NOMO-1 (cell line): ENCODE data around the gene ZNF667.

Source experiments
- DNase-seq, 2 experiments: peaks; one replicate each; lab custom pipeline; 2025; ENCODE audit not compliant: unreplicated experiment in 2 of 2; lab: John Stamatoyannopoulos, UW

ZNF667 gene

DNA sequence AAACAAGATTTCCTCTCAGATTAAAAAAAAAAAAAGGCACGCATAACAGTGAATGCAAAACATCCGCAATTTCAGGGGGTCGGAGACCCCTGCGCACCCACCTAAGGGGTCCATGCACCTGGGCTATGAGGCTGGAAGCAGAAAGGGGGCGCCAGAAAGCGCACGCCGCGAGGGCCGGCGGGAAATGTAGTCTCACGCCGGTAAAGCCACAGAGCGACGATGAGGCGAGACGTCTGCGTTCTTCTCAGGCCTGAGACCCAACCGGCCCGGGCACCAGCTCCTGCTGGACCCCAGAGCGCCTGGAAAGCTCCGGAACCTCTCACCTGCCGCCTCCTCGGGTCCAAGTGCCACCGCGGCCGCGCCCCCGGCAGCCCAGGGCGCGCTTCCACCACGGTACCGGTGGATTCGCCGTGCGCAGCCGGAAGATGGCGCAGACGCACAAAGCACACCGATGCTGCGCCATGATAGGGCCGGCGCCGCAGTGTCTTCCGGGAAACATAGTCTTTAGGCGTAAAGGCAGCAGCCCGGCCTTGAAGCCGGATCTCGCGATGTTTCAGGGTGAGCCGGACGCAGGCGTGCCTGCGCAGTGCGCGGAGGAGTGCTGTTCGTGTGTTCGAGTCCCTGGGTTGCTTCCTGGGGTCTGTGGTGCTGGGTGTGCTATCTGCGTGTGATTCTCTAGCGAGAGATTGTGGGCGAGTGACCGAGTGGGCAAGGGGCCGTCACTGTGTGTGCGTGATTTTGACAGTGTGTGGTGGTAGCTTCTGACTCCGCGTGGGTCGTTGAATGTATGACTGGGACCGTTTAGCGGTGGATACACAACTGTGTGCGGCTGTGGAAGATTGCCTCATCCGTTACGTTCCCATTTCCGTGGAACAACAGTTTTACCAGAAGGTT, 83.8 kb downstream of the ZNF667 start, which contains the start of gene ZNF582:
ZNF582 (minus strand) TSS at position 416 of the 894 bp plus-strand sequence. CDS start 1,782 bp downstream, outside the sequence.
- peak; percentile 59 to 86 for DNase-seq
